ENCODE data around the gene GPATCH2.

GPATCH2 gene

DNA sequence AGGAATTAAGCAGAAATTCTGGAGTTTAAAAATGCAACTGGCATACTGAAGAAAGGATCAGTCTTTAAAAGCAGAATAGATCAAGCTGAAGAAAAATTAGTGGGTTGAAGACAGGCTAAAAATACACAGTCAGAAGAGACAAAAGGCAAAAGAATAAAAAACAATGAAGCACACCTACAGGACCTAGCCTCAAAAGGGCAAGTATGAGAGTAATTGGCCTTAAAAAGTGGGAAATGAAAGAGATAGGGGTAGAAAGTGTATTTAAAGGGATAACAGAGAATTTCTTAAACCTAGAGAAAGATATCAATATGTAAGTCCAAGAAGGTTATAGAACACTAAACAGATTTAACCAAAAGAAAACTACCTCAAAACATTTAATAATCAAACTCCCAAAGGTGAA, 152.4 kb downstream of the GPATCH2 start:
- no peak overlapping the region for H3K4me3 ChIP-seq (ENCODE audit: low read depth, low read length)
- TF ChIP-seq, protein P1, sequence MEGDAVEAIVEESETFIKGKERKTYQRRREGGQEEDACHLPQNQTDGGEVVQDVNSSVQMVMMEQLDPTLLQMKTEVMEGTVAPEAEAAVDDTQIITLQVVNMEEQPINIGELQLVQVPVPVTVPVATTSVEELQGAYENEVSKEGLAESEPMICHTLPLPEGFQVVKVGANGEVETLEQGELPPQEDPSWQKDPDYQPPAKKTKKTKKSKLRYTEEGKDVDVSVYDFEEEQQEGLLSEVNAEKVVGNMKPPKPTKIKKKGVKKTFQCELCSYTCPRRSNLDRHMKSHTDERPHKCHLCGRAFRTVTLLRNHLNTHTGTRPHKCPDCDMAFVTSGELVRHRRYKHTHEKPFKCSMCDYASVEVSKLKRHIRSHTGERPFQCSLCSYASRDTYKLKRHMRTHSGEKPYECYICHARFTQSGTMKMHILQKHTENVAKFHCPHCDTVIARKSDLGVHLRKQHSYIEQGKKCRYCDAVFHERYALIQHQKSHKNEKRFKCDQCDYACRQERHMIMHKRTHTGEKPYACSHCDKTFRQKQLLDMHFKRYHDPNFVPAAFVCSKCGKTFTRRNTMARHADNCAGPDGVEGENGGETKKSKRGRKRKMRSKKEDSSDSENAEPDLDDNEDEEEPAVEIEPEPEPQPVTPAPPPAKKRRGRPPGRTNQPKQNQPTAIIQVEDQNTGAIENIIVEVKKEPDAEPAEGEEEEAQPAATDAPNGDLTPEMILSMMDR (IDR thresholded peaks at IDR 0.05; ENCODE audit: borderline replicate concordance, insufficient read depth, low read depth, low read length), result no peak

DNA sequence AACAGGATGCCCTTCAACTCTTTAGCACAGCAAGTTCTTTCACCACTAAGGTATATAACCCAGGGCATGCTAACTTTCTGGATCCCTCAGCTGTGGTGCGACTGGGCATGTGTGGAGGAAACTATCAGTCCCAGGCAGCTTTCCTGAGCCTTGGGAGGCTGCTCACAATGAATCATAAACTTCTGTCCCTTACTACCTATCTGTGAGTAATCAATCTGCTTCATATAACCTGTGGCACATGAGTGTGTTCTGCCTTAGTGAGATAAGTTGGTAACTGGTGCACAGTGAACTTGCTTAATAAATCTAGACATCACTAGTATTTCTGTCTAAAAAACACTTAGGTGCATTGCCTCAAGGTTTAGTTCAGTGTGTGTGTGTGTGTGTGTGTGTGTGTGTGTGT, 158.0 kb downstream of the GPATCH2 start:
- TF ChIP-seq, protein P1 (IDR thresholded peaks at IDR 0.05; ENCODE audit: borderline replicate concordance, insufficient read depth, low read depth, low read length), result no peak
- H3K4me3 ChIP-seq (ENCODE audit: low read depth, low read length), result no peak overlapping the region

DNA sequence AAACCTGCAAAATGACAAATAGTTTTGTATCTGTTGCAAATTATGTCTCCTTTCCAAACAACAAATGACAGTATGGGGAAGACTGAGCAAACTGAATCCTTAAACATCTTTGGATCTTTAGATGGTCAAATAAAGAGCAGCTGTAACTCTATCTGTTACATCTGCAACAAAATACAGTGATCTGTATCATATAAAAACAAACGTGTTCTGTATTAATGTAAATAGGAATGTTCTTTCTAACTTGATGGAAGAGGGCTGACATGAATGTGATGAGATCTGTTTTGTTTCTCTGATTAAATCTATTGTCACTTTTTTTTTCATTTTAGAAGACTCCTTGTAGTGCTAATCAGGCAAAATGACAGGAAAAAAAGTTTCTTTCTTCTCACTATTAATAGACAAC, 159.5 kb downstream of the GPATCH2 start:
- TF ChIP-seq, protein P1 (IDR thresholded peaks at IDR 0.05; ENCODE audit: borderline replicate concordance, insufficient read depth, low read depth, low read length), result no peak
- no peak overlapping the region for H3K4me3 ChIP-seq (ENCODE audit: low read depth, low read length)

DNA sequence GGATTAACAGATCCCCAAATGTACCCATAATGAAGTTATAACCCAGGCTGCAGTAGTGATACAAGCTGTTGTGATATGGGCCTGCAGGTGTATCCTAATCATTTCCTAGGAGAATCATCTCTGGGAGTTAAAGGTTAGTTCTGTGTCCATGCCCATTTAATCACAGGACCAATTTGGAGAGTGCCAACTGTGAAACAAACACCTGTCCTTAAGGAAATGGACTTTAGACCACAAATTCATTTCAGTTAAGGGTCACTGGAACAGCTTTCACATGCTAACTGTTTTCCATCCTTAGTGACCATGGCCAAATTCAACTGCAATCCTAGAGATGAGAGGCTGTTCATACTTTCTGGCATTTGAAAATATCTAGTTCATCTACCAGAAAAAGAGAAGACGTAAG, 160.9 kb downstream of the GPATCH2 start:
- H3K4me3 ChIP-seq (ENCODE audit: low read depth, low read length), result no peak overlapping the region
- TF ChIP-seq, protein P1 (IDR thresholded peaks at IDR 0.05; ENCODE audit: borderline replicate concordance, insufficient read depth, low read depth, low read length), result no peak

DNA sequence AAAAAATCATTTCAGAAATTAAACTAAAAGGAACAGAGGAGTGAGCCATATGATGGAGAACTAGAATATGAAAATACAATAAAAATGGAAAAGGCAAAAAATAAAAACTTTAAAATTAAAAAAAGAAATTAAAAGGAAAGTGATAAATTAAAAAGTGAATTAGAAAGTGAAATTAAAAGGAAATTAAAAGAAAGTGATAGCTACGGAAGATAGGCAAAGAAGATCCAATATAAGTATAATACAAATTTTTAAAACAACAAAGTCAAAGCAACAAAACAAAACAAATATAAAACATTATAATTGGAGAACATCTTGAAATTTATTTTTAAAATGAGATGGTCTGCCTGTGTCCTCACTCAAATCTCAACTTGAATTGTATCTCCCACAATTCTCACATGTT, 165.8 kb downstream of the GPATCH2 start:
- H3K4me3 ChIP-seq (ENCODE audit: low read depth, low read length), result no peak overlapping the region
- TF ChIP-seq, protein P1 (IDR thresholded peaks at IDR 0.05; ENCODE audit: borderline replicate concordance, insufficient read depth, low read depth, low read length), result no peak

DNA sequence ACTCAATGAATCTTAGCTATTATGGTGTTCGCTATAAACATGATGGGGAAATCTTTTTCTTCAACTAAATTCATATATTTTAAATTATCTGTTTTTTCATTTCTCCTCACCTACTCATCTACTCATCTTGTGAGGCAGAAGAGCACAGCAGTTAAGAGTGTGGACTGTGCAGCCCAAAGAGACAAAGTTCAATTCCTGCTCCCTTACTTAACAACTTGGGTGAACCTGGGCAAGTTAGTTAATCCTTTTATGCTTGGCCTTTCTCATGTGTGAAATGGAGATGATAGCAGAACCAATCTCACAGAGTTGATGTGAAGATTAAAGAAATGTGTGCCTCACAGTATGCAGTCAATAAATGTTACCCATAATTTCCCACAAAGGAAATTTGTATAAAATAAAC, 168.2 kb downstream of the GPATCH2 start:
- TF ChIP-seq, protein P1 (IDR thresholded peaks at IDR 0.05; ENCODE audit: borderline replicate concordance, insufficient read depth, low read depth, low read length), result no peak
- no peak overlapping the region for H3K4me3 ChIP-seq (ENCODE audit: low read depth, low read length)

DNA sequence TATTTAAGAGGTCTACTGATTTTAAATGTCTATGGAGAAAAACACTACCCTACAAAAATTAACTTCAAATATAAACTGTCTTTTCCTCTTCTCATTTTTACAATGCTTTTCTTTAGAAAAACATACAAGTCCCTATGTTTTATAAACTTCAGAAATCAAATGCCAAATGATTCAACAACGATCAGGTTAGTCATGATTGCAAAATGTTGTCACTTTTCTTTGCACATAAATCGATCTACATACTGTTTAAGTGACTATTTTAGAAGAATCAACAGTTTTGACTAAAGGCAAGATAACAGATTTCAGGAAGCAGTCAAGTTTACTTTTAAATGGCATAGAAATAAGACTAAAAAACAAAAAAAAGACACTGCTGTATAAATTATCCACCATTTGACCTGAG, 168.7 kb downstream of the GPATCH2 start:
- H3K4me3 ChIP-seq (ENCODE audit: low read depth, low read length), result no peak overlapping the region
- TF ChIP-seq, protein P1 (IDR thresholded peaks at IDR 0.05; ENCODE audit: borderline replicate concordance, insufficient read depth, low read depth, low read length), result no peak
